ENCODE results near the gene ADNP2.

DNA sequence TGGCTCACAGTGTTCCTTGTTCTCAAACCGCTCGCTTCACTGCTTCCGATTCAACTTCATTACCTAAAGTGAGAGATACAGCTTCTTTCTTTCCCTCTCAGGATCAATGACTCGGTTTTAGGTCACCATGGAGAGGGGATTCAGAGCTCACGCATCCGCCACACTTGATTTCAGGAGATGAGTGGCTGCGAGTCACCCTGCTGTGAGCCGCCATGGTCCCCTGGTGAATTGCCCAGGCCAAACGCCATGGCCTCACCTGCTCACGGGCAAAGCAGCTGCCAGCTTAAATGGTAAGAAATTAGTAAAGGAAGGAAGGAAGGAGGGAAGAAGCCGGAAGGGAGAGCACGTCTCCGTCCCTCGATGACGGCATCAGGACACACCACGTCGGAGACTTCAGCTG is 60.5 kb downstream of the ADNP2 start:
- no peak for TF ChIP-seq CTCF (IDR thresholded peaks at IDR 0.05; ENCODE audit: low read length)
- TF ChIP-seq EZH2 (IDR thresholded peaks at IDR 0.05; ENCODE audit: borderline replicate concordance, low read length), result no peak
